Neuronal stem cell (in vitro differentiated cells): ENCODE data around the gene SMPDL3B.

ENCODE experiments used
- DNase-seq: peaks from one replicate; pipeline ENCODE4 v3.0.0-alpha.2; 2013; ENCODE audit warnings: low spot score
- H2AFZ ChIP-seq: one replicate; pipeline ENCODE4 v1.6.1; 2013; ENCODE audit warnings: mild to moderate bottlenecking, low read length, inconsistent platforms
- H2AK5ac ChIP-seq: 2 replicates; pipeline ENCODE4 v1.6.1; 2013; ENCODE audit warnings: low read depth, mild to moderate bottlenecking, inconsistent platforms, low read length, moderate library complexity, mixed read lengths
- H2BK120ac ChIP-seq: 2 replicates; pipeline ENCODE4 v1.6.1; 2013; ENCODE audit warnings: low read depth, mild to moderate bottlenecking, inconsistent platforms, low read length, moderate library complexity, mixed read lengths
- H2BK12ac ChIP-seq: one replicate; pipeline ENCODE4 v1.6.1; 2013; ENCODE audit warnings: low read length, inconsistent platforms
- H2BK15ac ChIP-seq: 2 replicates; pipeline ENCODE4 v1.6.1; 2013; ENCODE audit warnings: mild to moderate bottlenecking, low read length, inconsistent platforms, mixed read lengths
- H2BK5ac ChIP-seq: one replicate; pipeline ENCODE4 v1.6.1; 2013; ENCODE audit warnings: inconsistent platforms, mild to moderate bottlenecking, low read length, moderate library complexity
- H3K14ac ChIP-seq: one replicate; pipeline ENCODE4 v1.6.1; 2013; ENCODE audit warnings: low read length, inconsistent platforms
- H3K18ac ChIP-seq: 2 replicates; pipeline ENCODE4 v1.6.1; 2013; ENCODE audit warnings: low read length, inconsistent platforms
- H3K23ac ChIP-seq: 2 replicates; pipeline ENCODE4 v1.6.1; 2013; ENCODE audit warnings: low read depth, mild to moderate bottlenecking, mixed read lengths, low read length, inconsistent platforms; ENCODE audit not compliant: poor library complexity
- H3K27ac ChIP-seq: replicated peaks from 3 replicates; pipeline ENCODE4 v1.5.1; 2013; ENCODE audit warnings: low read length, inconsistent platforms
- H3K27me3 ChIP-seq, 3 experiments: 2 replicates each; pipeline ENCODE4 v1.6.1; 2013; ENCODE audit warnings: low read length in 3 of 3, mild to moderate bottlenecking in 2 of 3, inconsistent platforms in 1 of 3, low read depth in 1 of 3, mixed read lengths in 1 of 3, moderate library complexity in 1 of 3; ENCODE audit not compliant: control insufficient read depth in 3 of 3, insufficient read depth in 3 of 3
- H3K36me3 ChIP-seq, 2 donors: replicated peaks in 1 of 2; 2 replicates each; pipeline ENCODE4 v1.6.1; 2013; ENCODE audit warnings: low read length in 2 of 2; ENCODE audit not compliant: control insufficient read depth in 2 of 2, insufficient read depth in 2 of 2
- H3K4ac ChIP-seq: 2 replicates; pipeline ENCODE4 v1.6.1; 2013; ENCODE audit warnings: inconsistent platforms, mild to moderate bottlenecking, low read length, moderate library complexity
- H3K4me1 ChIP-seq, 2 donors: 1 replicate in 1 of 2; 2 replicates in 1 of 2; pipeline ENCODE4 v1.6.1; 2013; ENCODE audit warnings: low read length in 2 of 2, low read depth in 1 of 2; ENCODE audit not compliant: control insufficient read depth in 2 of 2, insufficient read depth in 1 of 2
- H3K4me2 ChIP-seq: one replicate; pipeline ENCODE4 v1.6.1; 2013; ENCODE audit warnings: mild to moderate bottlenecking, low read length, inconsistent platforms; ENCODE audit not compliant: insufficient read depth, poor library complexity, severe bottlenecking
- H3K4me3 ChIP-seq, 2 donors: 2 replicates each; pipeline ENCODE4 v1.5.1; 2013; ENCODE audit warnings: low read length in 2 of 2, mild to moderate bottlenecking in 2 of 2, inconsistent platforms in 1 of 2, moderate library complexity in 1 of 2
- H3K79me1 ChIP-seq: one replicate; pipeline ENCODE4 v1.6.1; 2013; ENCODE audit warnings: low read depth, mild to moderate bottlenecking, inconsistent platforms, low read length, moderate library complexity
- H3K9ac ChIP-seq: one replicate; pipeline ENCODE4 v1.6.1; 2013; ENCODE audit warnings: mild to moderate bottlenecking, low read depth, low read length, inconsistent platforms; ENCODE audit not compliant: poor library complexity
- H3K9me3 ChIP-seq, 2 donors: replicated peaks in 1 of 2; 2 replicates each; pipeline versions ENCODE3 to v1.6.1; 2013; ENCODE audit warnings: low read length in 2 of 2, mild to moderate bottlenecking in 2 of 2, inconsistent platforms in 1 of 2, low read depth in 1 of 2, mixed read lengths in 1 of 2, moderate library complexity in 1 of 2; ENCODE audit not compliant: control insufficient read depth in 2 of 2, insufficient read depth in 1 of 2
- H4K8ac ChIP-seq: one replicate; pipeline ENCODE4 v1.6.1; 2013; ENCODE audit warnings: low read depth, mild to moderate bottlenecking, inconsistent platforms, low read length, moderate library complexity
- H4K91ac ChIP-seq: one replicate; pipeline ENCODE4 v1.6.1; 2013; ENCODE audit warnings: low read length, low read depth, mild to moderate bottlenecking, inconsistent platforms; ENCODE audit not compliant: poor library complexity
- WGBS, 2 donors: extraction: QIAGEN DNeasy Blood & Tissue Kit; methylation state at CpG; one replicate each; pipeline ENCODE4 v1.1.7; 2013; ENCODE audit warnings: missing lambda C conversion rate in 2 of 2, mixed read lengths in 1 of 2; ENCODE audit not compliant: insufficient read length in 2 of 2, insufficient replicate concordance in 1 of 2; ENCODE audit errors: extremely low coverage in 2 of 2; 5-methylcytosine and 5-hydroxymethylcytosine counted together

SMPDL3B gene

DNA sequence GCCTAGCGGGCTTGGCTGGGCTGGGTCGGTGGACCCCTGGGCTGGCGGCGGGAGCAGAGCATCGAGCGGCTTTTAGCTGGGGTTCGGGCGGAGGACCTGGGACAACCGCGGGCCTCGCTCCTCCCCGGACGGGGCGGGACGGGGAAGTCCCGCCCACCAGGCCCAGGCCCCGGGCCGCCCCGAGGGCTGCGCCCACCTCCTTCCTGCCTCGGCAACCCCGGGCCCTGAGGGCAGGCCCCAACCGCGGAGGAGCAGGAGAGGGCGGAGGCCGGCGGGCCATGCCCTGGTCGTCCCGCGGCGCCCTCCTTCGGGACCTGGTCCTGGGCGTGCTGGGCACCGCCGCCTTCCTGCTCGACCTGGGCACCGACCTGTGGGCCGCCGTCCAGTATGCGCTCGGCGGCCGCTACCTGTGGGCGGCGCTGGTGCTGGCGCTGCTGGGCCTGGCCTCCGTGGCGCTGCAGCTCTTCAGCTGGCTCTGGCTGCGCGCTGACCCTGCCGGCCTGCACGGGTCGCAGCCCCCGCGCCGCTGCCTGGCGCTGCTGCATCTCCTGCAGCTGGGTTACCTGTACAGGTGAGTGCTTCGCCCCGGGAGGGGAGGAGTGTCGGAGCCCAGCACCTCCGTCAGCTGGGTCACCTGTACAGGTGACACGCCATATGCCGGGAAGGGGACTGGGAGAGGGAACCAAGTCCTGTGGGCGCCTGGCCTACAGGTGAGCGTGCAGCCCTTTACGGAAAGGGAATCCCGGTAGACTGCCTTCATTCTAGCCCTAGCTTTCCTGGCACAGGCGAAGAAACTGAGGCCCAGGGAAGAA lies 25.2 kb downstream of the SMPDL3B start, which contains the start of gene XKR8:
Gene XKR8, plus strand, starts transcription at position 182 of the 812 bp plus-strand sequence. Its CDS starts 97 bp downstream, at position 279.
- H3K79me1 ChIP-seq: no peaks in the 10 kb centered on the region
- peak within 1 kb of the TSS; percentile 40 for H2AK5ac ChIP-seq
- H3K9me3 ChIP-seq: no peaks in the 10 kb centered on the region
- H2BK15ac ChIP-seq: no peak within 1 kb of the TSS
- peak within 1 kb of the TSS; percentile 47 for H2BK5ac ChIP-seq
- H2AFZ ChIP-seq: peak within 1 kb of the TSS; percentile 66
- no CpG with 5 or more reads among the region's 68 CpGs for WGBS, 2 donors
- H3K14ac ChIP-seq: no peak within 1 kb of the TSS
- peak within 1 kb of the TSS; percentile 97 for H3K23ac ChIP-seq
- H3K4me3 ChIP-seq: peak within 1 kb of the TSS; percentile 22 to 87
- peak within 1 kb of the TSS; percentile 90 for H4K8ac ChIP-seq
- peak within 1 kb of the TSS; percentile 14 for H2BK120ac ChIP-seq
- H3K18ac ChIP-seq: peak within 1 kb of the TSS; percentile 95
- H3K4me2 ChIP-seq: peak within 1 kb of the TSS; percentile 85
- DNase-seq: peak; percentile 83
- H3K4me1 ChIP-seq: peaks cover 0 to 8% of the 10 kb centered on the region in 2 donors
- peak within 1 kb of the TSS; percentile 67 for H4K91ac ChIP-seq
- H2BK12ac ChIP-seq: no peak within 1 kb of the TSS
- H3K36me3 ChIP-seq: no peaks in the 10 kb centered on the region
- peak within 1 kb of the TSS; percentile 90 for H3K27ac ChIP-seq
- peak within 1 kb of the TSS; percentile 94 for H3K9ac ChIP-seq
- H3K4ac ChIP-seq: peak within 1 kb of the TSS; percentile 77
- H3K27me3 ChIP-seq: peaks cover 0 to 4% (median 0%) of the 10 kb centered on the region in 3 experiments

GRCh38 chr1:27960762-27961645 lies 26.2 kb downstream of the SMPDL3B start:
- no CpG with 5 or more reads among the region's 13 CpGs for WGBS, 2 donors
- Histone ChIP-seq H2BK120ac (no peak overlapping the region), H2AFZ (peak overlapping the region; percentile 66), H3K14ac (no peak overlapping the region), H3K79me1 (no peaks in the 10 kb centered on the region), H3K4me3 (no peak overlapping the region), H2BK12ac (no peak overlapping the region), H2BK15ac (no peak overlapping the region), H3K9me3 (no peaks in the 10 kb centered on the region), H3K27ac (no peak overlapping the region), H3K4ac (no peak overlapping the region), H3K27me3 (peaks cover 0 to 3% (median 0%) of the 10 kb centered on the region in 3 experiments), H4K8ac (no peak overlapping the region), H2BK5ac (no peak overlapping the region), H3K36me3 (peaks cover 0 to 4% of the 10 kb centered on the region in 2 donors), H3K18ac (no peak overlapping the region), H3K4me1 (peaks cover 0 to 8% of the 10 kb centered on the region in 2 donors), H3K4me2 (peak overlapping the region; percentile 85), H2AK5ac (no peak overlapping the region), H3K23ac (peak overlapping the region; percentile 68), H3K9ac (peak overlapping the region; percentile 45), H4K91ac (no peak overlapping the region)
- no peak for DNase-seq

GRCh38 chr1:27961646-27962221 lies 26.9 kb downstream of the SMPDL3B start:
- Histone ChIP-seq H2AFZ (peak overlapping the region; percentile 66), H2AK5ac (no peak overlapping the region), H3K14ac (no peak overlapping the region), H3K9ac (peak overlapping the region; percentile 45), H3K4ac (no peak overlapping the region), H2BK12ac (no peak overlapping the region), H4K8ac (no peak overlapping the region), H3K4me1 (peaks cover 0 to 8% of the 10 kb centered on the region in 2 donors), H4K91ac (no peak overlapping the region), H3K27ac (no peak overlapping the region), H3K36me3 (peaks cover 0 to 5% of the 10 kb centered on the region in 2 donors), H3K9me3 (no peaks in the 10 kb centered on the region), H3K27me3 (peaks cover 0 to 3% (median 0%) of the 10 kb centered on the region in 3 experiments), H3K79me1 (no peaks in the 10 kb centered on the region), H3K23ac (no peak overlapping the region), H2BK5ac (no peak overlapping the region), H3K18ac (no peak overlapping the region), H2BK120ac (no peak overlapping the region), H3K4me2 (no peak overlapping the region), H2BK15ac (no peak overlapping the region), H3K4me3 (no peak overlapping the region)
- no CpG with 5 or more reads among the region's 4 CpGs for WGBS, 2 donors
- no peak for DNase-seq
